ENCODE results near the gene RAD17. TPM values are rescaled to one million over a fixed set of nuclear protein-coding genes. Genes with fewer than 3 reads are reported as not detected.

Gene RAD17
- polyA plus RNA-seq, 1 donor (not counting 4 experiments of a cell fraction or from before 2014, with no cell fraction given): 23.0 TPM

DNA sequence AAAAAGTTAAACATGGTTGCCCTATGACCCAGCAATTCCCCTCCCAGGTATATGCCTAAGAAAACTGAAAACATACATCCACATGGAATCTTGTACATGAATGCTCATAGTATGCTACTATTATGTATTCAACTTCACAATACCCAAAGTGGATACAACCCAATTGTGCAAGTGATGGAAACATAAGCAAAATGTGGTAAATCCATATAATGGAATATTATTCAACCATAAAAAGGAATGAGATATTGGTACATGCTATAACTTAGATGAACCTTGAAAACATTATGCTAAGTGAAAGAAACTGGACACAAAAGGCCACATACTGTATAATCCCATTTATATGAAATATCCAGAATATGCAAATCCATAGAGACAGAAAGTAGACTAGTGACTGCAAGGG, 19.0 kb upstream of the RAD17 start:
- Histone ChIP-seq H3K4me1 (ENCODE audit: control insufficient read depth, extremely low read depth, insufficient read depth, low read length) (no peaks in the 10 kb centered on the region), H3K9ac (ENCODE audit: control insufficient read depth, extremely low read depth, insufficient read depth, low read length) (no peak overlapping the region), H4K20me1 (ENCODE audit: control insufficient read depth, extremely low read depth, insufficient read depth, low read length) (no peaks in the 10 kb centered on the region), H3K4me3 (ENCODE audit: control insufficient read depth in 2 of 3, extremely low read depth in 1 of 3, insufficient read depth in 2 of 3, low read depth in 1 of 3, low read length in 3 of 3) (no peak overlapping the region), H3K79me2 (ENCODE audit: control insufficient read depth, insufficient read depth, low read length) (no peaks in the 10 kb centered on the region), H3K27ac (ENCODE audit: control insufficient read depth, insufficient read depth, low read length) (no peak overlapping the region), H2AFZ (ENCODE audit: control insufficient read depth, low read length) (no peak overlapping the region), H3K4me2 (ENCODE audit: control insufficient read depth, extremely low read depth, insufficient read depth, low read depth, low read length) (no peak overlapping the region), H3K36me3 (ENCODE audit: control insufficient read depth in 2 of 2, extremely low read depth in 1 of 2, insufficient read depth in 2 of 2, low read length in 2 of 2) (peaks cover 0 to 16% of the 10 kb centered on the region in 2 experiments), H3K27me3 (ENCODE audit: control insufficient read depth, extremely low read depth, insufficient read depth, low read length) (no peaks in the 10 kb centered on the region), H3K9me3 (ENCODE audit: control insufficient read depth, low read depth, low read length) (no peaks in the 10 kb centered on the region), H3K9me1 (ENCODE audit: control insufficient read depth, extremely low read depth, insufficient read depth, low read length) (no peaks in the 10 kb centered on the region)
- FAIRE-seq (no peak), DNase-seq (ENCODE audit: low read depth, low spot score) (no peak)
- dilution Hi-C loops (cut with MboI; ENCODE audit: extremely low pct_ligation_motif_present, low sequenced_read_pairs): no loop called here
- TF ChIP-seq EZH2 (IDR thresholded peaks at IDR 0.05; ENCODE audit: low read length): no peak
- TF ChIP-seq, protein P1, sequence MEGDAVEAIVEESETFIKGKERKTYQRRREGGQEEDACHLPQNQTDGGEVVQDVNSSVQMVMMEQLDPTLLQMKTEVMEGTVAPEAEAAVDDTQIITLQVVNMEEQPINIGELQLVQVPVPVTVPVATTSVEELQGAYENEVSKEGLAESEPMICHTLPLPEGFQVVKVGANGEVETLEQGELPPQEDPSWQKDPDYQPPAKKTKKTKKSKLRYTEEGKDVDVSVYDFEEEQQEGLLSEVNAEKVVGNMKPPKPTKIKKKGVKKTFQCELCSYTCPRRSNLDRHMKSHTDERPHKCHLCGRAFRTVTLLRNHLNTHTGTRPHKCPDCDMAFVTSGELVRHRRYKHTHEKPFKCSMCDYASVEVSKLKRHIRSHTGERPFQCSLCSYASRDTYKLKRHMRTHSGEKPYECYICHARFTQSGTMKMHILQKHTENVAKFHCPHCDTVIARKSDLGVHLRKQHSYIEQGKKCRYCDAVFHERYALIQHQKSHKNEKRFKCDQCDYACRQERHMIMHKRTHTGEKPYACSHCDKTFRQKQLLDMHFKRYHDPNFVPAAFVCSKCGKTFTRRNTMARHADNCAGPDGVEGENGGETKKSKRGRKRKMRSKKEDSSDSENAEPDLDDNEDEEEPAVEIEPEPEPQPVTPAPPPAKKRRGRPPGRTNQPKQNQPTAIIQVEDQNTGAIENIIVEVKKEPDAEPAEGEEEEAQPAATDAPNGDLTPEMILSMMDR (optimal IDR thresholded peaks at IDR 0.05 in 1 of 3, IDR thresholded peaks at IDR 0.05 in 1 of 3, conservative IDR thresholded peaks at IDR 0.05 in 1 of 3; ENCODE audit: extremely low read depth in 1 of 3, insufficient read depth in 2 of 3, low read length in 3 of 3): no peak

DNA sequence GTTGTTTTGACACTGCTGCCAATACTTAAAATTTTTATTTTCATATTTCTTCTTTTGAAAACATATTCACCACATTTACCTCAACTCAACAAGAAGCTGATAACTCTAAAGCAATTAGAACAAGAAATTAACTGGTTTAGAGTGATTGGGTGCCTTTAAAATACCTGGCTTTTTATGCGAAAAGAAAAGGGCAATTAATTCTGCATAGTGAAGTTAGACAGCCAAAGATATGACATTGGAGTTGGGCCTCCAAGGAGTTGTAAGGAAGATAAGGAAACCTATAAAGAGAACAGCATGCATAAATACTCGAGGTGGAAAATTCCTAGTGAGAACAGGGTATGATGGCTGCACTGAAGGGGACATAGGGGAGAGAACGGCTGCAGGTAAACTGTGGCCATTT, 9.9 kb upstream of the RAD17 start:
- H3K9me3 ChIP-seq (ENCODE audit: control insufficient read depth, low read depth, low read length): no peaks in the 10 kb centered on the region
- no peak for TF ChIP-seq EZH2 (IDR thresholded peaks at IDR 0.05; ENCODE audit: low read length)
- TF ChIP-seq, protein P1 (optimal IDR thresholded peaks at IDR 0.05 in 1 of 3, IDR thresholded peaks at IDR 0.05 in 1 of 3, conservative IDR thresholded peaks at IDR 0.05 in 1 of 3; ENCODE audit: extremely low read depth in 1 of 3, insufficient read depth in 2 of 3, low read length in 3 of 3): no peak
- H3K4me3 ChIP-seq (ENCODE audit: control insufficient read depth in 2 of 3, extremely low read depth in 1 of 3, insufficient read depth in 2 of 3, low read depth in 1 of 3, low read length in 3 of 3): no peak overlapping the region
- no peaks in the 10 kb centered on the region for H3K27me3 ChIP-seq (ENCODE audit: control insufficient read depth, extremely low read depth, insufficient read depth, low read length)
- H3K9me1 ChIP-seq (ENCODE audit: control insufficient read depth, extremely low read depth, insufficient read depth, low read length): no peaks in the 10 kb centered on the region
- no peaks in the 10 kb centered on the region for H4K20me1 ChIP-seq (ENCODE audit: control insufficient read depth, extremely low read depth, insufficient read depth, low read length)
- no peak overlapping the region for H2AFZ ChIP-seq (ENCODE audit: control insufficient read depth, low read length)
- H3K27ac ChIP-seq (ENCODE audit: control insufficient read depth, insufficient read depth, low read length): no peak overlapping the region
- peaks cover 37% of the 10 kb centered on the region for H3K79me2 ChIP-seq (ENCODE audit: control insufficient read depth, insufficient read depth, low read length)
- DNase-seq (ENCODE audit: low read depth, low spot score): no peak
- no peaks in the 10 kb centered on the region for H3K4me1 ChIP-seq (ENCODE audit: control insufficient read depth, extremely low read depth, insufficient read depth, low read length)
- no peak overlapping the region for H3K9ac ChIP-seq (ENCODE audit: control insufficient read depth, extremely low read depth, insufficient read depth, low read length)
- H3K4me2 ChIP-seq (ENCODE audit: control insufficient read depth, extremely low read depth, insufficient read depth, low read depth, low read length): no peak overlapping the region
- dilution Hi-C loops (cut with MboI; ENCODE audit: extremely low pct_ligation_motif_present, low sequenced_read_pairs): no loop called here
- no peak for FAIRE-seq
- peaks cover 8 to 13% of the 10 kb centered on the region in 2 experiments for H3K36me3 ChIP-seq (ENCODE audit: control insufficient read depth in 2 of 2, extremely low read depth in 1 of 2, insufficient read depth in 2 of 2, low read length in 2 of 2)

Measured in keratinocyte (primary cell).